Endometrial microvascular endothelial cells (primary cell): ENCODE measurements around the gene NDOR1. TPM values are rescaled to one million over a fixed set of nuclear protein-coding genes. Genes with fewer than 3 reads are reported as not detected.

Experiments
- in situ Hi-C: cut with HindIII; loops from 2 replicates; pipeline ENCODE4 v1.10.0; 2017; ENCODE audit warnings: low sequenced_read_pairs, low pct_unique_long_range_greater_than_20kb; ENCODE audit errors: inconsistent ontology term
- total RNA-seq: library from RNA; depleted of rRNA; stranded (reverse); fragments of >200 nt; gene quantifications from one replicate; pipeline ENCODE4 v1.2.3, GENCODE V29; 2015; ENCODE audit errors: inconsistent ontology term

Gene NDOR1
- total RNA-seq: 19.6 TPM

DNA sequence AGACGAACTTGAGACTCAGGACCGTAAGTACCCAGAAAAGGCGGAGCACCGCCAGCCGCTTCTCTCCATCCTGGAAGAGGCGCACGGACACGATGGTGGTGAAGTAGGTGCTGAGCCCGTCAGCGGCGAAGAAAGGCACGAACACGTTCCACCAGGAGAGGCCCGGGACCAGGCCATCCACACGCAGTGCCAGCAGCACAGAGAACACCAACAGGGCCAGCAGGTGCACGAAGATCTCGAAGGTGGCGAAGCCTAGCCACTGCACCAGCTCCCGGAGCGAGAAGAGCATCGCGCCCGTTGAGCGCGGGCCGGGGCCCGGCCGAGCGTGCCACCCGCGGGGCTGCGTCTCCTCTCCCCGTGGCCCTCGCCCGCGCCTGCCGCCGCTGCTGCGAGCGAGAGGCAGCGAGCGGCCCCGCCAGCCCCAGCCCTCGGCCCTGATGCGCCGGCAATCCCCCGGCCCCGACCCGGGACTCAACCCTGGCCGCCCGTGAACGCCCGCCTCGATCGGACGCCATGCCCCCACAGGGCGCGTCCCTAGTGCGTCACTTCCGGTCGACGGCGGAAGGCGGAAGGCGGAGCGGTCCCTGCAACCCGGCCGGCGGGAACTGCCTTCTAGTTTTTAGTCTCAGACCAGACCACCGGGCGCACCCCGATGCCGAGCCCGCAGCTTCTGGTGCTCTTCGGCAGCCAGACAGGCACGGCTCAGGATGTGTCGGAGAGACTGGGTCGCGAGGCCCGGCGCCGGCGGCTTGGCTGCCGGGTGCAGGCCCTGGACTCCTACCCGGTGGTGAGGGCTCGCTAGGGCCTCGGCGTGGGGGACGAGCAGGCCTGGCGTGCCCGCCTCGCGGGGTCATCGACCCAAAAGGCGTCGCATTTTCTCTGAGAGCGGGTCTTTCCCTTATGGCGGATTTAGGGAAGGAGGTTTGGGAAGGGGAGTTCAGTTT is at the start of gene NDOR1, which contains the start of gene TMEM203:
Gene NDOR1, plus strand, starts transcription at position 575 of the 944 bp plus-strand sequence. Its CDS starts 78 bp downstream, at position 653.
Gene TMEM203, minus strand, starts transcription at position 523 of the 944 bp plus-strand sequence. Its CDS starts 234 bp downstream, at position 289.
- in situ Hi-C loops: no loop called here

GRCh38 chr9:137156567-137157375 is 48.7 kb upstream of the NDOR1 start:
- in situ Hi-C loops: loop anchor here (25.0 kb wide), 1 partner anchor 219 kb away; the partner anchor contains the start of genes C8G and FBXW5

- in situ Hi-C loops: loop anchor here (25.0 kb wide), 1 partner anchor 221 kb away; the partner anchor contains the start of genes C8G and FBXW5
Measured at GRCh38 chr9:137157618-137158415, 47.7 kb upstream of the NDOR1 start.

DNA sequence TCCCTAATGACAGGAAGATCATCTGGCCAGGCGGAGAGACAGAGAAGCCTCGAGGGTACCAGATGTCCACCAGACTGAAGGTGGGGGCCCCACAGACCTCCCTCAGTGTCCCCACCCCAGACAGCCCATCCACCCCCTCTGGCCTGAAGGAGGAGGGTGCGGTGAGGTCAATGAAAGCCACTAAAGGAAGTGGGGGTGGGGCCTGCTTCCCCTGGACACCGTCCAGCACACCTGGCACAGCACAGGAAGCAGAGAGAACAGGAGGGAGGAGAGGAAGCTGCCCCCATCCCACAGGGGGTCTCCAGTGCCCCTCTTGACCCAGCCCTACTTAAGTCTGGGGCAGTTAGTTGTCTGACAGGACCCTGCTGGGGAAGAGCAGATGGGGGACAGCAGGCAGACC is 46.9 kb upstream of the NDOR1 start:
- in situ Hi-C loops: loop anchor here (25.0 kb wide), 1 partner anchor 221 kb away; the partner anchor contains the start of genes C8G and FBXW5

DNA sequence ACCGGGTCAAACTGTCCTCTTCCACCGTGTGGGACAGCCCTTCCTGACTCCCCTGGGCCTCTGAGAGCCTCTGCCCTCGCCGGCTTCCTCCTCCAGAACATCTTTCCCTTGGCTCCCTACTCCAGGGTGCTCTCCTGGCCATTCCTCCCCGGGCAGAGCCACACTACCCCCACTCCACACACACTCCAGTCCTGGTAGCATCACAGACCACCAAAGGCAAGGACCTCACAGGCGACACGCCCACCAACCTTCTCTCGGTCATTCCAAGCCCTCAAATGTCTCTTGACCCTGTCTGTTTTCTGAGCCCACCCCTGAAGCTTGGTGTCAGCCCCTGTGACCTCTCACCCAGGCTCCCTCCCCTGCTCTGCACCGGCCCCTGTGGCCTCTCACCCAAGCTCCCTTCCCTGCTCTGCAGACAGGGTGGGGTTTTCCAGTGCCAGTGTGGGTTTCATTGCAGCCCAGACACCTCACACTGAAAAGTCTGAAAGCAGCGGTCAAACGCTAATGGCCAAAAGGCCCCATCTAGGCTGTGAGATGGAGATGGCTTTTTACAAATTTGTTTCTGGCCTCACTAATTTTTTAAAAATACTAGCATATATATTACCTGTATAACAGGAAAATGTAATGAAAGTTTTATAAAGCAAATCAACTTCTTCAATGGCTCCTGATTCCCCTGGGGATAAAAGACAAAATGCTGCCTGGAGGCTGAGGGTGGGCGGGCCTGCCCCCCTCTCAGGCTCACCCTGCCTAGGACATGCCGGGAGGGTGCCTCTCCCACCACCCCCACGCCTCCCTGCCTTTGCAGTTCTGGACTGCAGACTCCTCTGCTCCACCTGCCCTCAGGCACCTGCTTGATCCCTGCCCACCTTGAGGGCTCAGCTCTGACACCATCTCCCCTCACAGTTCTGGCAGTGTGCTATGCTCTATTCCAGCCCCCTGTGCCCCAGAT is 46.1 kb upstream of the NDOR1 start:
- in situ Hi-C loops: loop anchor here (25.0 kb wide), 1 partner anchor 222 kb away; the partner anchor contains the start of genes C8G and FBXW5

DNA sequence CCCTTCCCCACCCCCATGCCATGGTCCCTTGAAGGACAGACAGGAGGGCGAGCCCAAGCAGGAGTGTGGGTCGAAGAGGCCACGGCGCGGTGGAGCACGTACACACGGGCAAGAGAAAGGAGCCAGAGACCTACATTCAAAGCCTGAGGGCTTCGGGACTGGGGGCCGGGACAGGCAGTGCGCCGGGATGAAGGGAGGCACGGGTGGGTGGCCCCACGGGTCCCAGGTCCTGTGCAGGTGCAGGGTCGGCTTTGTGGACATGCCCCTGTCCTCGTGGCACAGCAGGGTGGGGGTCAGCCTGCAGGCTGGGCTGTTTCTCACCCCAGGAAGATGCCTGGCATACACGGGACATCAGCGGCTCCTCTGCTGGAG is 45.5 kb upstream of the NDOR1 start:
- in situ Hi-C loops: loop anchor here (25.0 kb wide), 1 partner anchor 223 kb away; the partner anchor contains the start of genes C8G and FBXW5

GRCh38 chr9:137160716-137161557 is 44.6 kb upstream of the NDOR1 start:
- in situ Hi-C loops: loop anchor here (25.0 kb wide), 1 partner anchor 224 kb away; the partner anchor contains the start of genes C8G and FBXW5

DNA sequence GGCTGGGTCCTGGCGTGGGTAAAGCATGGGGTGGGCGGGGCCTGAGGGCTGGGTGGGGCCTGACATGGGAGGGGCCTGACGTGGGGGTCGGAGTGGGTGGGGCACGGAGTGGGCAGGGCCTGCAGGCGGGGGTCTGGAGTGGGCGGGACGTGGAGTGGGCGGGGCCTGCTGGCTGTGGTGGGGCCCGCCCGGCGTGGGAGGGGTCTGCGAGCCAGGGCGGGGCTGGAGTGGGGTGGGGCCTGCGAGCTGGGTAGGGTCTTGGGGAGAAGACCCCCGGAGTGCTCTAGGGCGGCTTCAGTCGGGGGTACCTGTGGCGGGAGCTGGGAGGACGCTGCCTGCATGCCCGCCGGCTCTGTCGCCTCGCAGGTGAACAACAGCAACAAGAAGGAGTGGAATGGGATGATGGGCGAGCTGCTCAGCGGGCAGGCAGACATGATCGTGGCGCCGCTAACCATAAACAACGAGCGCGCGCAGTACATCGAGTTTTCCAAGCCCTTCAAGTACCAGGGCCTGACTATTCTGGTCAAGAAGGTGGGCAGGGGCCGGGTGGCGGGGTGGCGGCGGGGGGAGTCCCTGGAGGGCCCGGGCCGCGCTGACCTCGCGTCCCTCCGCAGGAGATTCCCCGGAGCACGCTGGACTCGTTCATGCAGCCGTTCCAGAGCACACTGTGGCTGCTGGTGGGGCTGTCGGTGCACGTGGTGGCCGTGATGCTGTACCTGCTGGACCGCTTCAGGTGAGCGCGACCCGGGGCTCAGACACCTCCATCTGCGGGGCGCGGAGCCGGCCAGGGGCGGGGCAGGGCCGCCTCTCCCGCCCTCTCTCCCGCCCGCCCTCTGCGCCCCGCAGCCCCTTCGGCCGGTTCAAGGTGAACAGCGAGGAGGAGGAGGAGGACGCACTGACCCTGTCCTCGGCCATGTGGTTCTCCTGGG is 43.7 kb upstream of the NDOR1 start:
- in situ Hi-C loops: loop anchor here (25.0 kb wide), 1 partner anchor 225 kb away; the partner anchor contains the start of genes C8G and FBXW5

DNA sequence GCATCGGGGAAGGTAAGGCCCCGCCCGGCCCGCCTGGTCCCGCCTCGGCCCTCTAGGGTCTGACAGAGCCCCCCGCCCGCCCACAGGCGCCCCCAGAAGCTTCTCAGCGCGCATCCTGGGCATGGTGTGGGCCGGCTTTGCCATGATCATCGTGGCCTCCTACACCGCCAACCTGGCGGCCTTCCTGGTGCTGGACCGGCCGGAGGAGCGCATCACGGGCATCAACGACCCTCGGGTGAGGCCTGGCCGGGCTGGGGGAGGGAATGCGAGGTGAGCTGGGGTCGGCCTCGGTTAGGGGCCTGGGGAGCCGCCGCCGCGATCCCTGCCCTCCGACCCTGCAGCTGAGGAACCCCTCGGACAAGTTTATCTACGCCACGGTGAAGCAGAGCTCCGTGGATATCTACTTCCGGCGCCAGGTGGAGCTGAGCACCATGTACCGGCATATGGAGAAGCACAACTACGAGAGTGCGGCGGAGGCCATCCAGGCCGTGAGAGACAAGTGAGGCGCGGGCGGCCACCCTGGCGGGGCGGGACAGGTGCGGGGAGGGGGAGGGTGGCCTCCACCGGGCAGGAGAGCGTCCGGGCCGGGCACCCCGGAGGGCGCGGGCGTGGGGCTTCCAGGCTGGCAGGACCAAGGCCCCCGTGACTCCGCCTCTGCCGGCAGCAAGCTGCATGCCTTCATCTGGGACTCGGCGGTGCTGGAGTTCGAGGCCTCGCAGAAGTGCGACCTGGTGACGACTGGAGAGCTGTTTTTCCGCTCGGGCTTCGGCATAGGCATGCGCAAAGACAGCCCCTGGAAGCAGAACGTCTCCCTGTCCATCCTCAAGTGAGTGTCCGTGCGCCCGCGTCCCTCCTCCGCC is 42.8 kb upstream of the NDOR1 start:
- in situ Hi-C loops: loop anchor here (25.0 kb wide), 1 partner anchor 225 kb away; the partner anchor contains the start of genes C8G and FBXW5

DNA sequence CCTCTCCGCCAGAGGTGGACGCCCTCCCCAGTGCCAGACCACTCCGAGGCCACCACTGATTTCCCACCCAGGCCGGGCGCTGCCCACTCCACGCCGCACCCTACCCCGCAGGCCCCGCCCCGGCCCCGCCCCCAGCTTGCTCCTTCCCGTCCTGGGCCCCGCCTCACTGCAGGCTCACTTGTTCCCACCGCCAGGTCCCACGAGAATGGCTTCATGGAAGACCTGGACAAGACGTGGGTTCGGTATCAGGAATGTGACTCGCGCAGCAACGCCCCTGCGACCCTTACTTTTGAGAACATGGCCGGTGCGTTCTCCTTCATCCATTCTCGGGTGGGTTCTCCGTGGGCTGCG is 42.2 kb upstream of the NDOR1 start:
- in situ Hi-C loops: loop anchor here (25.0 kb wide), 1 partner anchor 226 kb away; the partner anchor contains the start of genes C8G and FBXW5

GRCh38 chr9:137163805-137164204 is 41.7 kb upstream of the NDOR1 start:
- in situ Hi-C loops: loop anchor here (25.0 kb wide), 1 partner anchor 227 kb away; the partner anchor contains the start of genes C8G and FBXW5

DNA sequence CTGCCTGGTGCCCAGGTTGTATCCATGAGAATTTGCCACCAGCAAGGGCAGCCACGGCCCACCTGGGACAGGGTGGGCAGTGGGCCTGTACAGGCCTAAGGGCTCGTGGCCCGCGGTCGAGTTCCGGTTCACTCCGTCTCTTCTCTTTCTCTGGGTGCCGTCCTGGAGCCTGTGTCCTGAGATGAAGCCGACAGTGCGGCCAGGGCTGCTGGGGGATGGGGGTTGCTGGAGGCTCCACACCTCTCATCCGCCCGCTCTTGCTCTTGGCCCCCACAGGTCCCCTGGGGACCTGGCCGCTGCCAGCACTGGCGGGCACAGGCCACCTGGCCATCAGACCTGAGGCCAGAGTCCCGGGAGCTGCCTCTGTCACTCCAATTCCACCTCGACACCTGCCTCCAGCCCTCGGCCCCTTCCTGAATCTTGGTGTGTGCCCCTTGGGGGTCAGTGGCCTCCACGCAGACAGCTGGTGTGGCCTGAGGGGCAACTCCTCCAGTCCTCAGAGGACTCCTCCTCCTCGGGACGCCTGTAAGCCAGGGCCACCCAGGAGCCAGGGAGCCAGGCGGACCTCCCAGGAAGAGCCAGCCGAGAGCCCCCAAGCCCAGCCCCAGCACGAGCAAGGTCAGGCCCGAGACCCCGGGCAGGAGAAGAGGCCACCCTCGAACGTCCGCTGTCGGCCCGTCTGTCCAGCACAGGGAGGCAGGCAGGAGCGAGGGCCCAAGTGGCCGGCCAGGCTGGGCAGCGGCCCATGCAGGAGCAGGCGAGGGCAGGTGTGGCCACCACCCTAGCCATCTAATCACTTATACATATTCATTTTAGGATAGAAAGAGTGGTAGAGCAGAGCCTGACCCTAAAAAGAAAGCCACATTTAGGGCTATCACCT is 40.9 kb upstream of the NDOR1 start:
- in situ Hi-C loops: loop anchor here (25.0 kb wide), 1 partner anchor 227 kb away; the partner anchor contains the start of genes C8G and FBXW5

DNA sequence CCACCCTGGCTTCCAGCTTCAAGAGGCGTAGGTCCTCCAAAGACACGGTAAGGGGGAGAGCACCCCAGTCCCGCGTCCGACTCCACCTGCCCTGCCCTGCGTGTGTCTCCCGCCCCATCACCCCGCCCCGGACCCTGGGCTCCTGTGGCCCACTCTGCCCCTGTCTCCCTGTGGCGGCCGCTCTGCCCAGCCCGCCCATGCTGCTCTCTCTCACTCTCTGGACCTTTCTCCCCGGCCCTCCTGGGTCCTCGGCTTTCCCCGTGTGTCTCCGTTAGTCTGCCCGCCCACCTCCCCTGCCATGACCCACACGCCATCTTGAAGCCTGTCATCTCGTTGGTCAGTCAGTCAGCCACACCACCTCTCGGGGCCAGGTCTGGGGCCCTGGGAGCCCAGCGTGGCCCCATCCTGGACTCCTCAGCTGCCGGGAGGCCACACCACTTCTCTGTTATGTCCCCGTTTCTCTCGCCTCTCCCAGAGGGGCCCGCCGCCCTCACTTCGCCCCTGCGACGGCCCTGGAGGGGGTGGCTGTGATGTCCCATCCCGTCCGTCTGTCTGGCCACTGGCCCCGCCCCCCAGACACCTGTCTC is 40.2 kb upstream of the NDOR1 start:
- in situ Hi-C loops: loop anchor here (25.0 kb wide), 1 partner anchor 228 kb away; the partner anchor contains the start of genes C8G and FBXW5
